K562 (cell line): ENCODE measurements around the gene PMEPA1. TPM values are rescaled to one million over a fixed set of nuclear protein-coding genes. Genes with fewer than 3 reads are reported as not detected.

Experiments used
- ATAC-seq: fragments of 200-7000 bp; cut with Tn5 transposase; 3 replicates; pipeline ENCODE4 v1.9.1; 2020; ENCODE audit warnings: moderate library complexity
- BruUV-seq: library from RNA; stranded (reverse); fragments of 400-500 nt; replicated peaks from 2 replicates; lab custom pipeline; 2021; lab: Mats Ljungman, UMichigan
- CTCF ChIA-PET: fragments of 300-600 bp; formaldehyde crosslinking; extraction: SDS; loops from one replicate; lab custom pipeline; 2021; ENCODE audit warnings: low intra/inter-chr PET ratio; lab: Yijun Ruan, JAX
- POLR2A ChIA-PET: fragments of 300-600, 350-650 bp; sonication (Branson Sonifier 250); formaldehyde crosslinking; extraction: SDS; loops from one replicate; lab custom pipeline; 2021; ENCODE audit warnings: antibody characterized with exemption, inconsistent platforms; lab: Yijun Ruan, JAX
- DNase-seq, 4 experiments: peaks; one replicate each; pipeline versions ENCODE4 v3.0.0 to v3.0.0-alpha.2; 2011 to 2018; ENCODE audit warnings: low spot score in 3 of 4, mixed read lengths in 3 of 4; ENCODE audit errors: extremely low read depth in 1 of 4
- FAIRE-seq: peaks from 2 replicates; lab custom pipeline; 2011; peaks lifted over from hg19 to GRCh38; lab: Jason Lieb, UNC
- H2AFZ ChIP-seq: 2 replicates; pipeline ENCODE4 v1.6.0; 2011; ENCODE audit warnings: low read depth, low read length, control low read depth, inconsistent platforms
- H3K27ac ChIP-seq: fragments of 200-600 bp; 3 replicates; pipeline ENCODE4 v1.8.0; 2011; ENCODE audit warnings: low read depth, mild to moderate bottlenecking, control low read depth, inconsistent platforms, low read length, moderate library complexity, mixed read lengths; ENCODE audit errors: extremely low read depth
- H3K27me3 ChIP-seq, 2 experiments: fragments of 300-600 bp in 1 of 2; 2 replicates in 1 of 2; 3 replicates in 1 of 2; pipeline versions ENCODE4 v1.6.0 to v1.8.0; 2011; ENCODE audit warnings: inconsistent platforms in 2 of 2, low read length in 2 of 2, mild to moderate bottlenecking in 1 of 2, mixed read lengths in 1 of 2, moderate library complexity in 1 of 2; ENCODE audit not compliant: control insufficient read depth in 2 of 2, insufficient read depth in 2 of 2
- H3K36me3 ChIP-seq: fragments of 300-600 bp; 3 replicates; pipeline ENCODE4 v1.8.0; 2011; ENCODE audit warnings: mild to moderate bottlenecking, low read length, inconsistent platforms; ENCODE audit not compliant: control insufficient read depth, insufficient read depth
- H3K4me1 ChIP-seq, 2 experiments: fragments of 200-600 bp in 1 of 2; replicated peaks in 1 of 2; 2 replicates in 1 of 2; 3 replicates in 1 of 2; pipeline versions ENCODE4 v1.5.1 to v1.8.0; 2011; ENCODE audit warnings: inconsistent platforms in 2 of 2, low read length in 2 of 2, mild to moderate bottlenecking in 1 of 2, mixed read lengths in 1 of 2, moderate library complexity in 1 of 2; ENCODE audit not compliant: control insufficient read depth in 2 of 2, insufficient read depth in 2 of 2
- H3K4me2 ChIP-seq: 2 replicates; pipeline ENCODE4 v1.6.1; 2011; ENCODE audit warnings: low read length, control low read depth, inconsistent platforms, mixed read lengths; ENCODE audit not compliant: insufficient read depth
- H3K4me3 ChIP-seq: fragments of 200-600 bp; sonication (generic), shearing (Covaris generic); 2 replicates; pipeline ENCODE4 v1.5.1; 2016; ENCODE audit warnings: control low read depth, inconsistent platforms
- H3K79me2 ChIP-seq: fragments of 200-600 bp; 3 replicates; pipeline ENCODE4 v1.8.0; 2011; ENCODE audit warnings: low read length, inconsistent platforms; ENCODE audit not compliant: control insufficient read depth, insufficient read depth
- H3K9ac ChIP-seq, 2 experiments: 2 replicates each; pipeline versions ENCODE4 v1.6.0 to v1.6.1; 2011; ENCODE audit warnings: low read depth in 2 of 2, low read length in 2 of 2, control low read depth in 1 of 2, inconsistent platforms in 1 of 2, mild to moderate bottlenecking in 1 of 2, mixed read lengths in 1 of 2; ENCODE audit not compliant: insufficient read depth in 1 of 2
- H3K9me1 ChIP-seq: one replicate; pipeline ENCODE4 v1.6.0; 2011; ENCODE audit warnings: inconsistent platforms, mild to moderate bottlenecking, low read length, moderate library complexity; ENCODE audit not compliant: control insufficient read depth, insufficient read depth
- H3K9me3 ChIP-seq: replicated peaks from 2 replicates; pipeline ENCODE4 v1.5.1; 2011; ENCODE audit warnings: low read depth, low read length, inconsistent platforms; ENCODE audit not compliant: control insufficient read depth, insufficient read depth
- H4K20me1 ChIP-seq: replicated peaks from 2 replicates; pipeline ENCODE4 v1.6.1; 2011; ENCODE audit warnings: low read length, inconsistent platforms, mixed read lengths; ENCODE audit not compliant: control insufficient read depth, insufficient read depth
- ARID4B ChIP-seq: sonication (generic); formaldehyde crosslinking; IDR thresholded peaks from 2 replicates; pipeline ENCODE4 v1.8.0; 2022; ENCODE audit warnings: mild to moderate bottlenecking, missing genetic modification reagents
- E2F8 ChIP-seq: fragments of 450-650 bp; IDR thresholded peaks from 2 replicates; pipeline ENCODE4 v1.7.1; 2018; ENCODE audit warnings: mild to moderate bottlenecking, low read depth; ENCODE audit not compliant: partially characterized antibody
- ETV6 ChIP-seq, 3 experiments: fragments of 150-350 bp in 1 of 3; sonication (generic) in 1 of 3; formaldehyde crosslinking in 1 of 3; IDR thresholded peaks; 2 replicates each; pipeline versions ENCODE4 v1.6.1 to v1.8.0; 2014 to 2022; ENCODE audit warnings: borderline replicate concordance in 2 of 3, low read depth in 2 of 3, antibody characterized with exemption in 1 of 3, low read length in 1 of 3, mild to moderate bottlenecking in 1 of 3, missing genetic modification reagents in 1 of 3
- JUN ChIP-seq, 2 experiments: sonication (generic) in 1 of 2; formaldehyde crosslinking in 1 of 2; IDR thresholded peaks; 2 replicates each; pipeline versions ENCODE4 v1.6.1 to v1.8.0; 2012 to 2022; ENCODE audit warnings: borderline replicate concordance in 2 of 2, mild to moderate bottlenecking in 2 of 2, improper control_type of control experiment in 1 of 2, low read depth in 1 of 2, low read length in 1 of 2, missing genetic modification reagents in 1 of 2
- MTF1 ChIP-seq: fragments of 250-450 bp; sonication (Bioruptor Pico); IDR thresholded peaks from 2 replicates; pipeline ENCODE4 v1.9.0; 2021; ENCODE audit warnings: moderate library complexity, mild to moderate bottlenecking, inconsistent platforms, borderline replicate concordance
- NR2C2 ChIP-seq, 2 experiments: fragments of 200-800 bp in 1 of 2; sonication (Bioruptor generic) in 1 of 2; sonication (generic) in 1 of 2; formaldehyde crosslinking in 1 of 2; IDR thresholded peaks; 2 replicates each; pipeline versions ENCODE4 v1.6.1 to v1.8.0; 2016 to 2022; ENCODE audit warnings: mild to moderate bottlenecking in 1 of 2, missing compliant biosample characterization in 1 of 2, missing genetic modification characterization in 1 of 2, missing genetic modification reagents in 1 of 2
- POLR3A ChIP-seq: IDR thresholded peaks from 2 replicates; pipeline ENCODE4 v1.6.1; 2011; ENCODE audit warnings: borderline replicate concordance, mild to moderate bottlenecking, moderate library complexity; ENCODE audit not compliant: insufficient read length, insufficient read depth; ENCODE audit errors: extremely low read depth
- RBM14 ChIP-seq: fragments of 200-400 bp; formaldehyde crosslinking; IDR thresholded peaks from 2 replicates; pipeline ENCODE4 v1.6.1; 2018; ENCODE audit warnings: low read depth, mild to moderate bottlenecking, low read length, moderate library complexity, borderline replicate concordance; ENCODE audit not compliant: insufficient read depth
- RFX7 ChIP-seq: fragments of 250-450 bp; sonication (Bioruptor Pico); IDR thresholded peaks from 2 replicates; pipeline ENCODE4 v1.5.1; 2021; ENCODE audit warnings: mild to moderate bottlenecking
- ZFPM2 ChIP-seq: fragments of 250-450 bp; sonication (Bioruptor Pico); IDR thresholded peaks from 2 replicates; pipeline ENCODE4 v1.5.1; 2022; ENCODE audit warnings: mild to moderate bottlenecking
- WGBS: fragments of 100-300 bp; shearing (Covaris generic); methylation state at CpG from one replicate; pipeline ENCODE4 v1.1.6; 2016; ENCODE audit warnings: low coverage, mixed read lengths; ENCODE audit not compliant: insufficient coverage; ENCODE audit errors: missing lambda C conversion rate; 5-methylcytosine and 5-hydroxymethylcytosine counted together
- in situ Hi-C: fragments of 300-500 bp; cut with MboI; formaldehyde crosslinking; loops from 4 replicates; pipeline ENCODE4 v1.15.0; 2018; ENCODE audit warnings: inconsistent platforms, mixed read lengths
- intact Hi-C: fragments of 100-400 bp; cut with micrococcal nuclease; formaldehyde crosslinking; loops from 2 replicates; pipeline ENCODE4 v1.14.2; 2022
- polyA plus RNA-seq, 8 experiments: library from polyadenylated mRNA; depleted of rRNA in 4 of 8; stranded (reverse) in 5 of 8; unstranded in 3 of 8; fragments of >200 nt; fragmentation: Nextera tagmentation in 2 of 8; fragmentation: Illumina TruSeq in 1 of 8; extraction: Ambion mirVana in 2 of 8; extraction: Trizol in 1 of 8; gene quantifications; 2 replicates each; pipeline versions ENCODE4 v1.2.1 to v1.2.3, GENCODE V29; 2011 to 2014; ENCODE audit warnings: inconsistent platforms in 1 of 8, missing spikeins in 1 of 8
- total RNA-seq, 7 experiments: library from RNA; depleted of rRNA in 6 of 7; stranded (reverse); fragments of >200 nt in 6 of 7; fragmentation: Illumina TruSeq in 2 of 7; extraction: Trizol in 2 of 7; gene quantifications; 2 replicates each; pipeline versions ENCODE4 v1.2.1 to v1.2.3, GENCODE V29; 2011 to 2021; ENCODE audit warnings: low replicate concordance in 1 of 7

The PMEPA1 gene
- total and polyA plus RNA-seq, 9 of the 15 experiments (the other 6 are each of a cell fraction or from before 2014, with no cell fraction given): 0.16 TPM; not detected in 8

GRCh38 chr20:57628047-57628961 is 81.5 kb downstream of the PMEPA1 start:
- Histone ChIP-seq H3K79me2 (no peaks in the 10 kb centered on the region), H3K27me3 (peaks cover 13 to 19% of the 10 kb centered on the region in 2 experiments; a peak in 3 of 5 replicates), H2AFZ (peak overlapping the region; percentile 76), H3K27ac (no peak overlapping the region), H3K9ac (no peak overlapping the region), H3K4me2 (peak overlapping the region; percentile 11; the same call in 1 of the 2 replicates), H3K4me3 (no peak overlapping the region), H3K36me3 (no peaks in the 10 kb centered on the region), H3K4me1 (peaks cover 0 to 7% of the 10 kb centered on the region in 2 experiments; a peak in 1 of 5 replicates), H3K9me3 (no peaks in the 10 kb centered on the region), H3K9me1 (no peaks in the 10 kb centered on the region), H4K20me1 (no peaks in the 10 kb centered on the region)
- CTCF ChIA-PET: interaction anchor here (0.7 kb wide), 1 partner anchor 1340 kb away, joined by 3 read pairs; no protein-coding TSS in a partner anchor
- in situ Hi-C loops: no loop called here
- intact Hi-C loops: no loop called here
- POLR2A ChIA-PET: no interaction called here
- no peak for FAIRE-seq
- BruUV-seq: no TSS peak
- DNase-seq: no peak
- peak; percentile 54 for ATAC-seq
- WGBS: 6% methylated on average over 17 of the region's 29 CpGs
- no peak for TF ChIP-seq MTF1 (CRISPR knock-in tag)
- no peak for TF ChIP-seq RBM14
- TF ChIP-seq E2F8: no peak
- no peak for TF ChIP-seq JUN (IDR thresholded peaks at IDR 0.05; ENCODE audit: borderline replicate concordance, low read depth, low read length)
- TF ChIP-seq JUN (CRISPR knock-in tag; IDR thresholded peaks at IDR 0.05; ENCODE audit: borderline replicate concordance): no peak
- TF ChIP-seq POLR3A: no peak
- TF ChIP-seq ARID4B (CRISPR knock-in tag): no peak
- no peak for TF ChIP-seq NR2C2 (CRISPR knock-in tag; IDR thresholded peaks at IDR 0.05)
- TF ChIP-seq NR2C2 (tag; IDR thresholded peaks at IDR 0.05): no peak
- TF ChIP-seq ETV6 (IDR thresholded peaks at IDR 0.05; ENCODE audit: borderline replicate concordance in 1 of 2, low read depth in 2 of 2, low read length in 1 of 2): peak in 1 of 2 experiments; percentile 19; a peak in 1 of 4 replicates
- no peak for TF ChIP-seq ETV6 (CRISPR knock-in tag; IDR thresholded peaks at IDR 0.05; ENCODE audit: borderline replicate concordance)
- TF ChIP-seq ZFPM2: no peak
- TF ChIP-seq RFX7 (CRISPR knock-in tag): no peak
